Retinal pigment epithelial cell (primary cell): Measurements from ENCODE around the gene STK38L.

Source experiments
- DNase-seq: peaks from one replicate; pipeline ENCODE4 v3.0.0-alpha.2; 2010; ENCODE audit warnings: low read depth
- H3K4me3 ChIP-seq: 2 replicates; pipeline ENCODE4 v1.5.1; 2011; ENCODE audit warnings: mild to moderate bottlenecking, low read length, control low read depth, moderate library complexity
- TF ChIP-seq, protein P1 (sequence below): conservative IDR thresholded peaks from 2 replicates; pipeline ENCODE4 v1.5.1; 2011; ENCODE audit warnings: low read depth, low read length, control low read depth, inconsistent platforms

The STK38L gene

DNA sequence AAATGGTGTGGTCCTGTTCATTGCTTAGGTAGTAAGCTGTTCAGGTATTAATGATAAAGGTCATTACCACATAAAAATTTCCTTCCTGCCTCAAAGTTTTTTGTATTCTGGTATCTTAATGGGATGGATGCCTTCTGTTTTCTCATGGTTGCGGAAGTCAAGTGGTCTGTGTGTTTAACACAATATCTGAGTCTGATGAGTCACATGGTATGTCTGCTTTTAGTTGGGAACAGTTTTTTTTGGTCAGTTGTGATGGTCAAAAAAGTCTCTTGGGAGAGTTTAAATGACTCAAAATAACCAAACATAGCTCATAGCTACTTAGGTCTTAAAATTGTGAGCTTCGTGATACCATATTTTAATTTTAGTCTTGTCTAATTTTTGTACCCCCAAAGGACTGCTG lies 40.7 kb downstream of the STK38L start:
- TF ChIP-seq, protein P1, sequence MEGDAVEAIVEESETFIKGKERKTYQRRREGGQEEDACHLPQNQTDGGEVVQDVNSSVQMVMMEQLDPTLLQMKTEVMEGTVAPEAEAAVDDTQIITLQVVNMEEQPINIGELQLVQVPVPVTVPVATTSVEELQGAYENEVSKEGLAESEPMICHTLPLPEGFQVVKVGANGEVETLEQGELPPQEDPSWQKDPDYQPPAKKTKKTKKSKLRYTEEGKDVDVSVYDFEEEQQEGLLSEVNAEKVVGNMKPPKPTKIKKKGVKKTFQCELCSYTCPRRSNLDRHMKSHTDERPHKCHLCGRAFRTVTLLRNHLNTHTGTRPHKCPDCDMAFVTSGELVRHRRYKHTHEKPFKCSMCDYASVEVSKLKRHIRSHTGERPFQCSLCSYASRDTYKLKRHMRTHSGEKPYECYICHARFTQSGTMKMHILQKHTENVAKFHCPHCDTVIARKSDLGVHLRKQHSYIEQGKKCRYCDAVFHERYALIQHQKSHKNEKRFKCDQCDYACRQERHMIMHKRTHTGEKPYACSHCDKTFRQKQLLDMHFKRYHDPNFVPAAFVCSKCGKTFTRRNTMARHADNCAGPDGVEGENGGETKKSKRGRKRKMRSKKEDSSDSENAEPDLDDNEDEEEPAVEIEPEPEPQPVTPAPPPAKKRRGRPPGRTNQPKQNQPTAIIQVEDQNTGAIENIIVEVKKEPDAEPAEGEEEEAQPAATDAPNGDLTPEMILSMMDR = no peak
- no peak for DNase-seq
- no peak overlapping the region for H3K4me3 ChIP-seq

DNA sequence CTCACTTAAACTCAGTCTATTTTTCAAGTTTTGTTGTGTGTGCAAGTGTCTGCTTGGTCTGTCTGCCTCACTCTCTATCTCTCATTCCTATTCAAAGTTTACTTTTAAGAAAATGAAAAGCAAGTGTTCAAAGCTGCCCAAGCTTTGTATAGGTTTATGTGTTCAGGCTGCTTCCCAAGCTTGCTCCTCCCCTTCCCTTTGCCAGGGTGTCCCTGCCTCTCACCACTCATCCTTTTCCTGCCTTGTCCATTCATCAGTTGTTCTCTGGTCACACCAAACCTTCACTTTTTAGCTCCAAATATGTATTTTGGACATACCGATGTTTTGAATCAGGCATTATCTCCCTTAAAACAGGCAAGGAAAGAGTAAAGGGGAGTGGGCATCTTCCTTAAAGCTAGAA lies 41.3 kb downstream of the STK38L start:
- H3K4me3 ChIP-seq = no peak overlapping the region
- no peak for DNase-seq
- TF ChIP-seq, protein P1 = no peak

DNA sequence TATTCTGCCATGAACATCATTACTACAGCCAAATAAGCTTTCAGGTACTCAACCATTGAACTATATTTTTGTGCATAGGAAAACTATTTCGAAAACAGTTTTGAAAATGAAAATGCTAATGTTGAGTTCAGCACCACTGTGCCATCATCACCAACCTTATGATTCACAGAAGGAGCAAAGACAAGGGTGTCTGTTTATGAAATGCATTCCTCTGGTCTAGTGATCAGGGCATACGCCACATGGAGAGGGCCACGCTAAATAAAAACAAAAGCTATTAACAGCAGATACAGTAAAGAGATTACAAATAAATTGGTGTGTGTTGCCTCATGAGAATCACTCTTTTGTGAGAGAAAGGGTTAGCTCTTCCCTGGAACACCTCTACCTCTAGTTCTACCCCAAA lies 45.3 kb downstream of the STK38L start:
- TF ChIP-seq, protein P1 = no peak
- no peak for DNase-seq

DNA sequence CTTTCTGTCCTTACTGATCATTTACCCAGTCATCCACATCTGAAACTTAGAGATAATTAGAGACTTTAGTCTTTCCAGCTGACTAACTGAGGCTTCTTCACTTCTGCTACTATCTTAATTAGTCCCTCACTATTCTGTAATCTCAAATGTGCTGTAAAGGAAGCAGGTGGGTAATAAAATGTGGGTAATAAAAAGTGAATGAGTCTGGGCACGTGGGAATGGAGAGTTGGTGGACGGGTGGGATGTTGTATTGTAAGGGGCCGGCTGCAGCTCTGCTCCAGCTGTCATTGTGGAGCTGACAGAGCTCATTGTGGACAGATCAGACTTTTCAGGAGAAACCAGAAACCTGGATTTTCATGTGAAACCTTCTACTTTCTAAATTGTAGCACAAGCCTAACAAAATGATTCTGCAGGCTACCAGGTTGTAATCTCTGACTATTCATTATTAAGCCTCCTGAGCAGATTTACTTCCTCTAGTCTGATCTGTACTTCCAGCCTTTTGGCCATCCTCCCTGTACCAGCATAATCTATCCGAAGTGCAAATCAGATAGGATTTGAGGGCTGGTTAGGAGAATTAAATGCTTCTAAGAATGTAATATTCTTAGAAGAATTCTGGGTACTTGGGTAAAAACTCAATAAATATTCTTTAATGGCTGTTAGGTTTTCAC lies 46.5 kb downstream of the STK38L start:
- H3K4me3 ChIP-seq = no peak overlapping the region
- no peak for DNase-seq
- TF ChIP-seq, protein P1 = no peak

More for the DNA sequence above, 45.3 kb downstream of the STK38L start:
- H3K4me3 ChIP-seq = no peak overlapping the region

DNA sequence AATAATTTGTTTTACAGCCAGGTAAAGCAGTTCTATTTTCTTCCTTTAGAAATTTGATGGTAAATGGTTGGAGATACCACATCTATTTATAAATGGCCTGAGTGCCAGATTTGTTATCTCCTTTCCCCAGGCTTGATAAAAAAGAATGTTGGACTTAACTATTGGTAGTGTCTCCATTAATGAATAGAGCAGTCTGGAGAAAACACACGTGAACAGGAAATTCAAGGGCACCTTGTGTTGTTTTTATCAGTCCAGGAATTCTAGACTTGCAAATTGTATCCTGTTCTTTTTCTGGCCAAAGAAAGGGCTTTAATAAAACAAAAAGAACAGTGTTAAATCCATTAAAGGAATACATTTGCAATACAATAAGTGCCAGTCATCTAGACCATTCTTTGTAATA lies 47.8 kb downstream of the STK38L start:
- no peak for DNase-seq
- H3K4me3 ChIP-seq = no peak overlapping the region
- TF ChIP-seq, protein P1 = no peak

DNA sequence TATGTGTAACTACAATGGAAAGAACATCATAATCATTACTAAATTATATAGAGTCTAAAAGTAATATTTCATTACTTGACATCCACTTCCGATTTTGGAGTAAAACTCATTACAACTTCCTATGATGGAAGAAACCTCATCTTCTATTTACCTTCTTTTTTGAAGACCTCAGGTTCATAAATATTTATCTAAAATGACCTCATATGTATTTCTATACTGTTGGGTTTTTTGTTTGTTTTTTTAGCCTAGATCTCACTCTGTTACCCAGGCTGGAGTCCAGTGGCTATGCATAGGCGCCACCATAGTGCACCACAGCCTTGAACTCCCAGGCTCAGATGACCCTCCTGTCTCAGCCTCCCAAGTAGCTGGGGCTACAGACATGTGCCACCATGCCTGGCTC lies 48.6 kb downstream of the STK38L start:
- TF ChIP-seq, protein P1 = no peak
- DNase-seq = no peak
- H3K4me3 ChIP-seq = no peak overlapping the region

DNA sequence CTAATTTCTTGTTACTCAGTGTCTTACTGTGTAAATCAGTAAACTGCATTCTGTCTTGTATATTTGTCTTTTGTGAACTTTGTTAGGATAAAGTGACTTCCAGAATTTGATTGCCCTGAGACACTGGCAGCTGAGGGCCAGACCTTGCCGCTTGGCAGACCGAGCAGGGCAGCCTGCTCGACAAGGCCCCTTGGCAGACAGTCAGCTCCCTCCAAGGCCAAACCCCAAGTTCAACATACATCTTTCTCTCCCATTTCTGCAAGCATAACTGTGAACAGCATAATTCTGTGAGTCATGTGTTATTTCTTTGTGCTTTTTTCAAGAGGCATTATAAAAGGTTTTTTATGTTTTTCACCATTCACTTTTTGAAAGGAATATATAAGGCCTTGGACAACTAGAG lies 49.4 kb downstream of the STK38L start:
- H3K4me3 ChIP-seq = no peak overlapping the region
- no peak for DNase-seq
- TF ChIP-seq, protein P1 = no peak
